Measurements from ENCODE around the gene KRTAP10-5. TPM values are rescaled to one million over a fixed set of nuclear protein-coding genes. Genes with fewer than 3 reads are reported as not detected.

Gene KRTAP10-5
- total RNA-seq, 1 donor: not detected

Other genes starting within 250 kb of the KRTAP10-5 start
- 17.6 TPM for gene CFAP410, start 241.2 kb downstream of the KRTAP10-5 start, total RNA-seq
- gene TRPM2, start 227.0 kb downstream of the KRTAP10-5 start, total RNA-seq: 2.2 TPM
- 0.31 TPM for gene LRRC3, start 125.1 kb downstream of the KRTAP10-5 start, total RNA-seq
- not detected for gene KRTAP10-1, start 40.4 kb downstream of the KRTAP10-5 start, total RNA-seq
- gene KRTAP10-2, start 29.1 kb downstream of the KRTAP10-5 start, total RNA-seq: not detected
- gene KRTAP10-3, start 21.8 kb downstream of the KRTAP10-5 start, total RNA-seq: not detected
- not detected for gene KRTAP10-4, start 6.9 kb downstream of the KRTAP10-5 start, total RNA-seq
- gene KRTAP10-6, start 11.9 kb upstream of the KRTAP10-5 start, total RNA-seq: not detected
- gene KRTAP10-7, start 20.0 kb upstream of the KRTAP10-5 start, total RNA-seq: not detected
- not detected for gene KRTAP10-8, start 31.5 kb upstream of the KRTAP10-5 start, total RNA-seq
- not detected for gene KRTAP10-9, start 46.5 kb upstream of the KRTAP10-5 start, total RNA-seq
- not detected for gene KRTAP10-10, start 56.8 kb upstream of the KRTAP10-5 start, total RNA-seq
- gene KRTAP10-11, start 65.8 kb upstream of the KRTAP10-5 start, total RNA-seq: not detected
- gene KRTAP12-4, start 74.1 kb upstream of the KRTAP10-5 start, total RNA-seq: not detected
- not detected for gene KRTAP12-3, start 77.3 kb upstream of the KRTAP10-5 start, total RNA-seq
- not detected for gene KRTAP12-2, start 86.3 kb upstream of the KRTAP10-5 start, total RNA-seq
- not detected for gene KRTAP12-1, start 101.6 kb upstream of the KRTAP10-5 start, total RNA-seq
- not detected for gene KRTAP10-12, start 116.6 kb upstream of the KRTAP10-5 start, total RNA-seq
- gene TSPEAR, start 131.0 kb upstream of the KRTAP10-5 start, total RNA-seq: not detected
- gene UBE2G2, start 221.2 kb upstream of the KRTAP10-5 start, total RNA-seq: 90.0 TPM
- gene SUMO3, start 237.5 kb upstream of the KRTAP10-5 start, total RNA-seq: 86.3 TPM

Measured in mononuclear cell (primary cell).